Keratinocyte (primary cell): ENCODE measurements around the gene SRGAP3. TPM values are rescaled to one million over a fixed set of nuclear protein-coding genes. Genes with fewer than 3 reads are reported as not detected.

Experiments used
- DNase-seq: peaks from one replicate; pipeline ENCODE4 v3.0.0-alpha.2; 2011; ENCODE audit warnings: low read depth, missing footprints, low spot score
- FAIRE-seq: peaks from 2 replicates; lab custom pipeline; 2011; peaks lifted over from hg19 to GRCh38; lab: Jason Lieb, UNC
- H2AFZ ChIP-seq: 2 replicates; pipeline ENCODE4 v1.6.0; 2012; ENCODE audit warnings: low read length, control low read depth, inconsistent platforms; ENCODE audit not compliant: control insufficient read depth
- H3K27ac ChIP-seq: 2 replicates; pipeline ENCODE4 v1.5.1; 2011; ENCODE audit warnings: low read length; ENCODE audit not compliant: control insufficient read depth, insufficient read depth
- H3K27me3 ChIP-seq: 3 replicates; pipeline ENCODE4 v1.6.0; 2011; ENCODE audit warnings: low read length; ENCODE audit not compliant: control insufficient read depth, insufficient read depth; ENCODE audit errors: extremely low read depth
- H3K36me3 ChIP-seq, 2 experiments: 2 replicates in 1 of 2; 3 replicates in 1 of 2; pipeline ENCODE4 v1.5.1; 2011; ENCODE audit warnings: low read length in 2 of 2, mild to moderate bottlenecking in 1 of 2; ENCODE audit not compliant: control insufficient read depth in 2 of 2, insufficient read depth in 2 of 2; ENCODE audit errors: extremely low read depth in 1 of 2
- H3K4me1 ChIP-seq: 3 replicates; pipeline ENCODE4 v1.5.1; 2011; ENCODE audit warnings: low read length; ENCODE audit not compliant: control insufficient read depth, insufficient read depth; ENCODE audit errors: extremely low read depth
- H3K4me2 ChIP-seq: 3 replicates; pipeline ENCODE4 v1.6.0; 2011; ENCODE audit warnings: low read depth, low read length; ENCODE audit not compliant: control insufficient read depth, insufficient read depth; ENCODE audit errors: extremely low read depth
- H3K4me3 ChIP-seq, 3 experiments: fragments of 200-600 bp in 1 of 3; sonication (generic) in 1 of 3; 2 replicates in 2 of 3; 3 replicates in 1 of 3; pipeline ENCODE4 v1.5.1; 2011 to 2016; ENCODE audit warnings: low read length in 3 of 3, mild to moderate bottlenecking in 3 of 3, control low read depth in 2 of 3, inconsistent platforms in 1 of 3, low read depth in 1 of 3, mixed read lengths in 1 of 3, mixed run types in 1 of 3, moderate library complexity in 1 of 3; ENCODE audit not compliant: control insufficient read depth in 2 of 3, insufficient read depth in 2 of 3; ENCODE audit errors: extremely low read depth in 1 of 3
- H3K79me2 ChIP-seq: 2 replicates; pipeline ENCODE4 v1.6.0; 2012; ENCODE audit warnings: low read length; ENCODE audit not compliant: control insufficient read depth, insufficient read depth
- H3K9ac ChIP-seq: 3 replicates; pipeline ENCODE4 v1.6.0; 2011; ENCODE audit warnings: low read length; ENCODE audit not compliant: control insufficient read depth, insufficient read depth; ENCODE audit errors: extremely low read depth
- H3K9me1 ChIP-seq: 3 replicates; pipeline ENCODE4 v1.6.0; 2011; ENCODE audit warnings: low read length; ENCODE audit not compliant: control insufficient read depth, insufficient read depth; ENCODE audit errors: extremely low read depth
- H3K9me3 ChIP-seq: 2 replicates; pipeline ENCODE4 v1.5.1; 2012; ENCODE audit warnings: low read depth, low read length; ENCODE audit not compliant: control insufficient read depth
- H4K20me1 ChIP-seq: 3 replicates; pipeline ENCODE4 v1.6.0; 2011; ENCODE audit warnings: low read length; ENCODE audit not compliant: control insufficient read depth, insufficient read depth; ENCODE audit errors: extremely low read depth
- CTCF ChIP-seq, 3 experiments: IDR thresholded peaks in 1 of 3; conservative IDR thresholded peaks in 1 of 3; optimal IDR thresholded peaks in 1 of 3; 2 replicates in 2 of 3; 3 replicates in 1 of 3; pipeline versions ENCODE3 to v1.5.1; 2011; ENCODE audit warnings: low read length in 3 of 3, mild to moderate bottlenecking in 3 of 3, moderate library complexity in 2 of 3, control low read depth in 1 of 3, inconsistent platforms in 1 of 3; ENCODE audit not compliant: insufficient read depth in 2 of 3; ENCODE audit errors: extremely low read depth in 1 of 3
- EZH2 ChIP-seq: IDR thresholded peaks from one replicate; pipeline ENCODE4 v1.6.1; 2012; ENCODE audit warnings: inconsistent platforms, mild to moderate bottlenecking, low read length, moderate library complexity
- dilution Hi-C: fragments of 300-500 bp; cut with MboI; formaldehyde crosslinking; loops from one replicate; pipeline ENCODE4 v1.7.0; 2020; ENCODE audit warnings: low sequenced_read_pairs; ENCODE audit not compliant: extremely low pct_ligation_motif_present
- polyA plus RNA-seq, 5 experiments: library from polyadenylated mRNA; depleted of rRNA in 3 of 5; stranded (reverse) in 3 of 5; stranded (forward) in 1 of 5; unstranded in 1 of 5; fragments of >200 nt; gene quantifications; 1 replicate in 1 of 5; 2 replicates in 3 of 5; 3 replicates in 1 of 5; pipeline versions ENCODE4 v1.2.1 to v1.2.3, GENCODE V29; 2011 to 2012; ENCODE audit warnings: missing spikeins in 2 of 5, low read depth in 1 of 5, low replicate concordance in 1 of 5

The SRGAP3 gene
- polyA plus RNA-seq, 1 donor (not counting 4 experiments of a cell fraction or from before 2014, with no cell fraction given): 7.2 TPM

- Histone ChIP-seq H3K9me3 (no peaks in the 10 kb centered on the region), H3K9ac (no peak overlapping the region), H3K36me3 (peaks cover 0 to 3% of the 10 kb centered on the region in 2 experiments), H3K4me3 (no peak overlapping the region), H3K9me1 (no peaks in the 10 kb centered on the region), H2AFZ (no peak overlapping the region), H4K20me1 (no peaks in the 10 kb centered on the region), H3K27me3 (no peaks in the 10 kb centered on the region), H3K27ac (no peak overlapping the region), H3K79me2 (no peaks in the 10 kb centered on the region), H3K4me1 (no peaks in the 10 kb centered on the region), H3K4me2 (no peak overlapping the region)
- DNase-seq (no peak), FAIRE-seq (no peak)
- dilution Hi-C loops: loop anchor here (25.0 kb wide), 1 partner anchor 324 kb away; no protein-coding TSS in a partner anchor
- TF ChIP-seq EZH2 (no peak), CTCF (optimal IDR thresholded peaks at IDR 0.05 in 1 of 3, IDR thresholded peaks at IDR 0.05 in 1 of 3, conservative IDR thresholded peaks at IDR 0.05 in 1 of 3; ENCODE audit: extremely low read depth in 1 of 3, insufficient read depth in 2 of 3, low read length in 3 of 3) (no peak)
Measured at GRCh38 chr3:8988384-8988655, 261.1 kb downstream of the SRGAP3 start.

- H3K36me3 ChIP-seq: peaks cover 0 to 3% of the 10 kb centered on the region in 2 experiments
- H4K20me1 ChIP-seq: no peaks in the 10 kb centered on the region
- FAIRE-seq (peak; percentile 48), DNase-seq (no peak)
- H3K27ac ChIP-seq: no peak overlapping the region
- dilution Hi-C loops: loop anchor here (25.0 kb wide), 1 partner anchor 324 kb away; no protein-coding TSS in a partner anchor
- no peaks in the 10 kb centered on the region for H3K27me3 ChIP-seq
- no peak overlapping the region for H3K4me2 ChIP-seq
- H3K9me1 ChIP-seq: no peaks in the 10 kb centered on the region
- H3K9ac ChIP-seq: no peak overlapping the region
- no peak overlapping the region for H3K4me3 ChIP-seq
- H3K79me2 ChIP-seq: no peaks in the 10 kb centered on the region
- H3K9me3 ChIP-seq: no peaks in the 10 kb centered on the region
- no peaks in the 10 kb centered on the region for H3K4me1 ChIP-seq
- no peak overlapping the region for H2AFZ ChIP-seq
- TF ChIP-seq CTCF (optimal IDR thresholded peaks at IDR 0.05 in 1 of 3, IDR thresholded peaks at IDR 0.05 in 1 of 3, conservative IDR thresholded peaks at IDR 0.05 in 1 of 3; ENCODE audit: extremely low read depth in 1 of 3, insufficient read depth in 2 of 3, low read length in 3 of 3) (peak; percentile 82 to 89 (median 84)), EZH2 (no peak)
Measured at GRCh38 chr3:8987645-8988383, 261.6 kb downstream of the SRGAP3 start.
